ENCODE results near the gene CCIN.
"Not testable (repeated sequence)": the region's sequence is repeated elsewhere in the genome, so short reads cannot be mapped to it uniquely, and the experiment has no call there.

CCIN gene

GRCh38 chr9:36164989-36165388 lies 4.2 kb upstream of the CCIN start:
- no peaks in the 10 kb centered on the region for H3K27me3 ChIP-seq
- H3K9ac ChIP-seq = no peak overlapping the region
- no peaks in the 10 kb centered on the region for H4K20me1 ChIP-seq
- TF ChIP-seq Cebpa-rat (IDR thresholded peaks at IDR 0.05) = no peak
- H3K9me3 ChIP-seq = no peaks in the 10 kb centered on the region
- H3K4me3 ChIP-seq = no peak overlapping the region
- H3K36me3 ChIP-seq = peaks cover 8% of the 10 kb centered on the region; the same call in 1 of the 2 replicates
- H3K4me2 ChIP-seq = no peak overlapping the region
- no peak overlapping the region for H3K27ac ChIP-seq
- H3K4me1 ChIP-seq = peaks cover 19% of the 10 kb centered on the region

GRCh38 chr9:36165826-36166167 lies 3.4 kb upstream of the CCIN start:
- Histone ChIP-seq H3K36me3 (0 out of 2 replicates have a peak, but pooled peaks cover 4% of the 10 kb centered on the region), H3K4me2 (no peak overlapping the region), H3K27ac (no peak overlapping the region), H3K27me3 (no peaks in the 10 kb centered on the region), H3K9me3 (no peaks in the 10 kb centered on the region), H3K4me1 (peaks cover 19% of the 10 kb centered on the region), H4K20me1 (no peaks in the 10 kb centered on the region), H3K9ac (no peak overlapping the region), H3K4me3 (no peak overlapping the region)
- no peak for TF ChIP-seq Cebpa-rat (IDR thresholded peaks at IDR 0.05)

- Histone ChIP-seq H3K4me1 (peaks cover 19% of the 10 kb centered on the region), H3K4me3 (peak overlapping the region; percentile 53), H3K27me3 (no peaks in the 10 kb centered on the region), H3K36me3 (0 out of 2 replicates have a peak, but pooled peaks cover 4% of the 10 kb centered on the region), H3K4me2 (peak overlapping the region; percentile 65), H3K9ac (no peak overlapping the region), H3K27ac (no peak overlapping the region), H3K9me3 (no peaks in the 10 kb centered on the region), H4K20me1 (no peaks in the 10 kb centered on the region)
- no peak for TF ChIP-seq Cebpa-rat (IDR thresholded peaks at IDR 0.05)
These were observed 2.8 kb upstream of the CCIN start for GRCh38 chr9:36166168-36166927.

GRCh38 chr9:36169708-36170107 lies 520 bp downstream of the CCIN start:
- Histone ChIP-seq H3K4me1 (peaks cover 2% of the 10 kb centered on the region; the same call in 1 of the 2 replicates), H4K20me1 (no peaks in the 10 kb centered on the region), H3K27ac (no peak overlapping the region), H3K4me3 (no peak overlapping the region), H3K4me2 (no peak overlapping the region), H3K27me3 (no peaks in the 10 kb centered on the region), H3K9ac (no peak overlapping the region), H3K9me3 (no peaks in the 10 kb centered on the region), H3K36me3 (no peaks in the 10 kb centered on the region)
- TF ChIP-seq Cebpa-rat (IDR thresholded peaks at IDR 0.05) = no peak

GRCh38 chr9:36170531-36170930 lies 1.3 kb downstream of the CCIN start:
- Histone ChIP-seq H3K27me3 (no peaks in the 10 kb centered on the region), H3K4me1 (no peaks in the 10 kb centered on the region; the same call in 1 of the 2 replicates), H3K27ac (no peak overlapping the region), H3K4me2 (no peak overlapping the region), H3K9me3 (no peaks in the 10 kb centered on the region), H3K36me3 (no peaks in the 10 kb centered on the region), H4K20me1 (no peaks in the 10 kb centered on the region), H3K9ac (no peak overlapping the region), H3K4me3 (no peak overlapping the region)
- TF ChIP-seq Cebpa-rat (IDR thresholded peaks at IDR 0.05) = no peak

- Histone ChIP-seq H4K20me1 (no peaks in the 10 kb centered on the region), H3K27me3 (no peaks in the 10 kb centered on the region), H3K36me3 (no peaks in the 10 kb centered on the region), H3K4me2 (no peak overlapping the region), H3K4me1 (peaks cover 11% of the 10 kb centered on the region), H3K4me3 (no peak overlapping the region), H3K27ac (no peak overlapping the region), H3K9me3 (no peaks in the 10 kb centered on the region), H3K9ac (no peak overlapping the region)
- TF ChIP-seq Cebpa-rat (IDR thresholded peaks at IDR 0.05) = no peak
These were observed 4.7 kb downstream of the CCIN start for GRCh38 chr9:36173861-36174260.

GRCh38 chr9:36174271-36174670 lies 5.1 kb downstream of the CCIN start:
- Histone ChIP-seq H3K9me3 (0 out of 2 replicates have a peak, but pooled peaks cover under 1% of the 10 kb centered on the region), H3K9ac (no peak overlapping the region), H3K27me3 (no peaks in the 10 kb centered on the region), H3K4me2 (no peak overlapping the region), H3K4me1 (peaks cover 15% of the 10 kb centered on the region), H4K20me1 (no peaks in the 10 kb centered on the region), H3K36me3 (no peaks in the 10 kb centered on the region), H3K4me3 (no peak overlapping the region), H3K27ac (no peak overlapping the region)
- no peak for TF ChIP-seq Cebpa-rat (IDR thresholded peaks at IDR 0.05)

- H3K4me3 ChIP-seq = no peak overlapping the region
- H3K27me3 ChIP-seq = no peaks in the 10 kb centered on the region
- H3K4me1 ChIP-seq = peaks cover 15% of the 10 kb centered on the region
- H3K9me3 ChIP-seq = 0 out of 2 replicates have a peak, but pooled peaks cover 5% of the 10 kb centered on the region
- no peak overlapping the region for H3K4me2 ChIP-seq
- H4K20me1 ChIP-seq = no peaks in the 10 kb centered on the region
- H3K27ac ChIP-seq = no peak overlapping the region
- H3K9ac ChIP-seq = no peak overlapping the region
- no peak for TF ChIP-seq Cebpa-rat (IDR thresholded peaks at IDR 0.05)
- no peaks in the 10 kb centered on the region for H3K36me3 ChIP-seq
These were observed 5.5 kb downstream of the CCIN start for GRCh38 chr9:36174731-36175130.

- not testable (repeated sequence) for H3K9me3 ChIP-seq, H3K27ac ChIP-seq, H3K36me3 ChIP-seq, H3K4me2 ChIP-seq, H3K9ac ChIP-seq, H4K20me1 ChIP-seq, H3K27me3 ChIP-seq, H3K4me3 ChIP-seq
- H3K4me1 ChIP-seq = peaks cover 15% of the 10 kb centered on the region
These were observed 6.0 kb downstream of the CCIN start for GRCh38 chr9:36175209-36175608.

- not testable (repeated sequence) for H3K27me3 ChIP-seq, H3K36me3 ChIP-seq, H3K9ac ChIP-seq, H3K4me3 ChIP-seq, H4K20me1 ChIP-seq, H3K4me2 ChIP-seq, H3K27ac ChIP-seq
- peaks cover 14% of the 10 kb centered on the region; the same call in 1 of the 2 replicates for H3K9me3 ChIP-seq
- H3K4me1 ChIP-seq = peaks cover 15% of the 10 kb centered on the region
These were observed 7.3 kb downstream of the CCIN start for GRCh38 chr9:36176496-36176895.
